Endothelial cell of umbilical vein (primary cell): ENCODE results near the gene RNF19B. TPM values are rescaled to one million over a fixed set of nuclear protein-coding genes. Genes with fewer than 3 reads are reported as not detected.
A peak's percentile ranks its signal among the peaks of the same experiment; 100 is the strongest.

Source experiments
- BruUV-seq: library from RNA; stranded (reverse); fragments of 400-500 nt; replicated peaks from 2 replicates; lab custom pipeline; 2021; lab: Mats Ljungman, UMichigan
- CTCF ChIA-PET: fragments of 300-600, 350-600 bp; sonication (Branson Sonifier 250); formaldehyde crosslinking; loops from one replicate; lab custom pipeline; 2021; ENCODE audit warnings: antibody characterized with exemption, inconsistent platforms; lab: Charles Lee
- POLR2A ChIA-PET: fragments of 300-600, 350-600 bp; sonication (Branson Sonifier 250); formaldehyde crosslinking; loops from one replicate; lab custom pipeline; 2021; ENCODE audit warnings: antibody characterized with exemption, inconsistent platforms; lab: Charles Lee
- DNase-seq: peaks from one replicate; pipeline ENCODE4 v3.0.0-alpha.2; 2011; ENCODE audit warnings: low read depth, low spot score
- FAIRE-seq: peaks from 2 replicates; lab custom pipeline; 2011; peaks lifted over from hg19 to GRCh38; lab: Jason Lieb, UNC
- H2AFZ ChIP-seq: 2 replicates; pipeline ENCODE4 v1.6.0; 2012; ENCODE audit warnings: low read depth, low read length, control low read depth, inconsistent platforms
- H3K27ac ChIP-seq: 2 replicates; pipeline ENCODE4 v1.5.1; 2011; ENCODE audit warnings: low read depth, mild to moderate bottlenecking, control low read depth, low read length, moderate library complexity; ENCODE audit not compliant: insufficient read depth
- H3K27me3 ChIP-seq, 2 experiments: 2 replicates each; pipeline versions ENCODE4 v1.6.0 to v1.6.1; 2011; ENCODE audit warnings: low read length in 2 of 2, mixed read lengths in 1 of 2; ENCODE audit not compliant: control insufficient read depth in 2 of 2, insufficient read depth in 2 of 2
- H3K36me3 ChIP-seq, 2 experiments: 2 replicates in 1 of 2; 3 replicates in 1 of 2; pipeline ENCODE4 v1.5.1; 2011; ENCODE audit warnings: low read length in 2 of 2, mild to moderate bottlenecking in 1 of 2, moderate library complexity in 1 of 2; ENCODE audit not compliant: control insufficient read depth in 2 of 2, insufficient read depth in 2 of 2; ENCODE audit errors: extremely low read depth in 1 of 2
- H3K4me1 ChIP-seq: 3 replicates; pipeline ENCODE4 v1.5.1; 2011; ENCODE audit warnings: mild to moderate bottlenecking, low read length; ENCODE audit not compliant: control insufficient read depth, insufficient read depth; ENCODE audit errors: extremely low read depth
- H3K4me2 ChIP-seq: 2 replicates; pipeline ENCODE4 v1.6.1; 2011; ENCODE audit warnings: low read length, control low read depth, mixed read lengths; ENCODE audit not compliant: insufficient read depth
- H3K4me3 ChIP-seq, 3 experiments: fragments of 200-600 bp in 1 of 3; sonication (generic), shearing (Covaris generic) in 1 of 3; replicated peaks in 1 of 3; 2 replicates each; pipeline ENCODE4 v1.5.1; 2011 to 2016; ENCODE audit warnings: control low read depth in 3 of 3, low read length in 3 of 3, mild to moderate bottlenecking in 2 of 3, inconsistent platforms in 1 of 3, low read depth in 1 of 3, moderate library complexity in 1 of 3; ENCODE audit not compliant: insufficient read depth in 1 of 3
- H3K79me2 ChIP-seq: 2 replicates; pipeline ENCODE4 v1.6.0; 2012; ENCODE audit warnings: low read length, inconsistent platforms; ENCODE audit not compliant: control insufficient read depth, insufficient read depth
- H3K9ac ChIP-seq: replicated peaks from 2 replicates; pipeline ENCODE3; 2011; ENCODE audit warnings: low read length, control low read depth; ENCODE audit not compliant: insufficient read depth; ENCODE audit errors: extremely low read depth
- H3K9me1 ChIP-seq: replicated peaks from 3 replicates; pipeline ENCODE4 v1.6.0; 2011; ENCODE audit warnings: mild to moderate bottlenecking, low read length; ENCODE audit not compliant: control insufficient read depth, insufficient read depth; ENCODE audit errors: extremely low read depth
- H3K9me3 ChIP-seq: replicated peaks from 2 replicates; pipeline ENCODE4 v1.5.1; 2012; ENCODE audit warnings: low read length, inconsistent platforms; ENCODE audit not compliant: control insufficient read depth, insufficient read depth
- H4K20me1 ChIP-seq: replicated peaks from 2 replicates; pipeline ENCODE3; 2011; ENCODE audit warnings: mild to moderate bottlenecking, low read length; ENCODE audit not compliant: control insufficient read depth, insufficient read depth; ENCODE audit errors: extremely low read depth
- CTCF ChIP-seq, 2 donors: IDR thresholded peaks; 1 replicate in 1 of 2; 2 replicates in 1 of 2; pipeline ENCODE4 v1.5.1; 2011; ENCODE audit warnings: low read length in 2 of 2, mild to moderate bottlenecking in 2 of 2, moderate library complexity in 2 of 2, control low read depth in 1 of 2, inconsistent platforms in 1 of 2, low read depth in 1 of 2; ENCODE audit not compliant: insufficient read depth in 1 of 2; ENCODE audit errors: extremely low read depth in 1 of 2
- EZH2 ChIP-seq: IDR thresholded peaks from 2 replicates; pipeline ENCODE4 v1.6.1; 2012; ENCODE audit warnings: borderline replicate concordance, low read depth, mild to moderate bottlenecking, moderate library complexity, low read length, inconsistent platforms; ENCODE audit not compliant: severe bottlenecking
- FOS ChIP-seq: IDR thresholded peaks from 2 replicates; pipeline ENCODE4 v1.6.1; 2011; ENCODE audit warnings: mild to moderate bottlenecking, low read length, moderate library complexity, borderline replicate concordance; ENCODE audit not compliant: insufficient read depth
- GATA2 ChIP-seq: IDR thresholded peaks from 2 replicates; pipeline ENCODE4 v1.7.0; 2011; ENCODE audit warnings: low read depth, mild to moderate bottlenecking, moderate library complexity, mixed read lengths, low read length; ENCODE audit not compliant: insufficient read length, insufficient read depth
- JUN ChIP-seq: IDR thresholded peaks from 2 replicates; pipeline ENCODE4 v1.6.1; 2011; ENCODE audit warnings: borderline replicate concordance, low read depth; ENCODE audit not compliant: insufficient read length, insufficient read depth
- MAX ChIP-seq: IDR thresholded peaks from 2 replicates; pipeline ENCODE4 v1.6.1; 2011; ENCODE audit not compliant: insufficient read depth, insufficient read length
- MYC ChIP-seq: IDR thresholded peaks from one replicate; pipeline ENCODE4 v1.6.1; 2011; ENCODE audit warnings: mild to moderate bottlenecking, low read depth, low read length
- POLR2A ChIP-seq: IDR thresholded peaks from 2 replicates; pipeline ENCODE4 v1.6.1; 2012; ENCODE audit warnings: low read depth, mild to moderate bottlenecking, control low read depth, low read length
- POLR2AphosphoS5 ChIP-seq: IDR thresholded peaks from 2 replicates; pipeline ENCODE4 v1.6.1; 2012; ENCODE audit warnings: low read depth, mild to moderate bottlenecking, control low read depth, low read length, moderate library complexity; ENCODE audit not compliant: insufficient read depth
- dilution Hi-C: fragments of 300-500 bp; cut with MboI; formaldehyde crosslinking; loops from one replicate; pipeline ENCODE4 v1.15.0; 2019; ENCODE audit warnings: low sequenced_read_pairs; ENCODE audit not compliant: extremely low pct_ligation_motif_present
- intact Hi-C: fragments of 100-400 bp; cut with micrococcal nuclease; formaldehyde crosslinking; loops from one replicate; pipeline ENCODE4 v1.10.0; 2022
- polyA plus RNA-seq, 4 experiments: library from polyadenylated mRNA; depleted of rRNA in 3 of 4; stranded (reverse) in 3 of 4; unstranded in 1 of 4; fragments of >200 nt; gene quantifications; 2 replicates each; pipeline versions ENCODE4 v1.2.1 to v1.2.3, GENCODE V29; 2011 to 2012; ENCODE audit warnings: missing spikeins in 1 of 4
- total RNA-seq: library from RNA; stranded (reverse); gene quantifications from 2 replicates; pipeline ENCODE4 v1.2.3, GENCODE V29; 2021

Gene RNF19B
- total and polyA plus RNA-seq, 2 donors (not counting 3 experiments of a cell fraction or from before 2014, with no cell fraction given): 19.2 to 25.6 TPM

- Histone ChIP-seq H2AFZ (no peak overlapping the region), H3K4me3 (no peak overlapping the region), H3K9me3 (no peaks in the 10 kb centered on the region), H3K27ac (no peak overlapping the region), H3K4me1 (no peaks in the 10 kb centered on the region), H3K9ac (no peak overlapping the region), H3K9me1 (no peaks in the 10 kb centered on the region), H3K4me2 (no peak overlapping the region), H3K79me2 (no peaks in the 10 kb centered on the region), H3K27me3 (peaks cover 0 to 3% of the 10 kb centered on the region in 2 experiments), H4K20me1 (no peaks in the 10 kb centered on the region), H3K36me3 (no peaks in the 10 kb centered on the region)
- TF ChIP-seq CTCF (IDR thresholded peaks at IDR 0.05; ENCODE audit: extremely low read depth in 1 of 2, insufficient read depth in 1 of 2, low read depth in 1 of 2, low read length in 2 of 2) (no peak), EZH2 (no peak), GATA2 (no peak), FOS (no peak), POLR2A (no peak)
- ChIA-PET POLR2A (no interaction called here), CTCF (no interaction called here)
- intact Hi-C loops (no loop called here), dilution Hi-C loops (no loop called here)
- BruUV-seq: no TSS peak
- DNase-seq: no peak
- no peak for FAIRE-seq
Measured at GRCh38 chr1:32910319-32910718, 54.3 kb downstream of the RNF19B start.

- Histone ChIP-seq H3K4me2 (no peak overlapping the region), H2AFZ (peak overlapping the region; percentile 44), H3K9me1 (no peaks in the 10 kb centered on the region), H3K27me3 (peaks cover 0 to 3% of the 10 kb centered on the region in 2 experiments), H3K9me3 (no peaks in the 10 kb centered on the region), H3K27ac (no peak overlapping the region), H4K20me1 (no peaks in the 10 kb centered on the region), H3K79me2 (no peaks in the 10 kb centered on the region), H3K9ac (no peak overlapping the region), H3K4me3 (no peak overlapping the region), H3K4me1 (no peaks in the 10 kb centered on the region), H3K36me3 (no peaks in the 10 kb centered on the region)
- ChIA-PET CTCF (interaction anchor here (0.7 to 2.1 kb wide), 8 partner anchors 10 to 179 kb away, joined by 3 to 6 read pairs (median 4); no protein-coding TSS in a partner anchor), POLR2A (no interaction called here)
- DNase-seq: no peak
- intact Hi-C loops (no loop called here), dilution Hi-C loops (no loop called here)
- peak; percentile 21 for FAIRE-seq
- no TSS peak for BruUV-seq
- TF ChIP-seq POLR2A (no peak), MAX (no peak), MYC (no peak), EZH2 (no peak), CTCF (IDR thresholded peaks at IDR 0.05; ENCODE audit: extremely low read depth in 1 of 2, insufficient read depth in 1 of 2, low read depth in 1 of 2, low read length in 2 of 2) (no peak), GATA2 (no peak), FOS (no peak), POLR2AphosphoS5 (no peak), JUN (no peak)
Measured at GRCh38 chr1:32907435-32907834, 57.2 kb downstream of the RNF19B start.
